Activated CD8-positive, alpha-beta memory T cell treated with anti-CD3 and anti-CD28 coated beads for 4 hours (primary cell): ENCODE data around the gene ELL.
"Not testable (repeated sequence)": the region's sequence is repeated elsewhere in the genome, so short reads cannot be mapped to it uniquely, and the experiment has no call there.

Experiments
- DNase-seq, 2 donors: peaks; one replicate each; pipeline ENCODE4 v3.0.0-alpha.2; 2020; ENCODE audit warnings: low read depth in 2 of 2

ELL gene

GRCh38 chr19:18422530-18423191, 99.2 kb downstream of the ELL start:
- no peak for DNase-seq

DNA sequence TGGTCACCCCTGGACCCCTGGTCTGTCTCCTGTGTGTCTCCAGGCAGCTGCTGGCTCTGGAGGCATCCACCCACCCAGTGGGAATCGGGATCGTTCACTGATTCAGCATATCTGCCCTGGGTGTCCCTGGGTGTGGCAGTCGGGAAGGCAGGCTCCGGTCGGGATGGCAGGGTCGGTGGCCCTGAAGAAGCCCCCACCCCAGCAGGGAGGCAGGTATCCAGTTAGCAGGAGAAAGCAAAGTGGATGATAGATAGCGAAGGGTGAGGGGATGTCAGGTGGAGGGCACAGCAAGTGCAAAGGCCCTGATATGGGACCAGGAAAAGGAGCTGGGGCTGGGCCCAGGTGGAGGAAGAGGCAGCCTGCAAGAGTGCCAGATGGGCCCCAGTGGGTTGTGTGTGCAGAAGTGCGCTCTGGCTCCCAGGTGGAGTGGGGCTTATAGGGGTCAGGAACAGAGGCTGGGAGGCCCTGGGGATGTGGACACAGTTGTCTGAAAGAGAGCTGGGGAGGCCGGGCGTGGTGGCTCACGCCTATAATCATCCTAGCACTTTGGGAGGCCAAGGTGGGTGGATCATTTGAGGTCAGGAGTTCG, 100.4 kb downstream of the ELL start:
- no peak for DNase-seq

DNA sequence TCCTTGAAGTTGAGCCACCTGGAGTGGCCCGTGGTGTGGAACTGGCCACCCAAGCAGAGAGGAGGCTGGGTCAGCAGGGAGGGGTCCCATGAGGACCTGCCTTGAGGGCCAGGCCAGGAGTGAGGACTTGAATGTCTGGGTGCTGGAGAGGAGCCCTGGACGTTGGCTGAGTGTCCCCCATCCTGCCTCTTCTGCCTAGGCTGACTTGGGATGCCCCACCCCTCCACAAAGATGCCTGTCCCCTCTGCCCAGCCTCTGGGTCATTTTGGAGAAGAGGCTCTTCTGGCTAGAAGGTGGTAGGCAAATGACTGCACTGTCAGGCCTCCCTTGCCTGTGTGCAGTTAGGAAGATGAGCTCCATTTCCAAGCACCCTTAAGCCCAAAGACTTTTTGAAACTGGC, 100.9 kb downstream of the ELL start:
- DNase-seq = no peak

DNA sequence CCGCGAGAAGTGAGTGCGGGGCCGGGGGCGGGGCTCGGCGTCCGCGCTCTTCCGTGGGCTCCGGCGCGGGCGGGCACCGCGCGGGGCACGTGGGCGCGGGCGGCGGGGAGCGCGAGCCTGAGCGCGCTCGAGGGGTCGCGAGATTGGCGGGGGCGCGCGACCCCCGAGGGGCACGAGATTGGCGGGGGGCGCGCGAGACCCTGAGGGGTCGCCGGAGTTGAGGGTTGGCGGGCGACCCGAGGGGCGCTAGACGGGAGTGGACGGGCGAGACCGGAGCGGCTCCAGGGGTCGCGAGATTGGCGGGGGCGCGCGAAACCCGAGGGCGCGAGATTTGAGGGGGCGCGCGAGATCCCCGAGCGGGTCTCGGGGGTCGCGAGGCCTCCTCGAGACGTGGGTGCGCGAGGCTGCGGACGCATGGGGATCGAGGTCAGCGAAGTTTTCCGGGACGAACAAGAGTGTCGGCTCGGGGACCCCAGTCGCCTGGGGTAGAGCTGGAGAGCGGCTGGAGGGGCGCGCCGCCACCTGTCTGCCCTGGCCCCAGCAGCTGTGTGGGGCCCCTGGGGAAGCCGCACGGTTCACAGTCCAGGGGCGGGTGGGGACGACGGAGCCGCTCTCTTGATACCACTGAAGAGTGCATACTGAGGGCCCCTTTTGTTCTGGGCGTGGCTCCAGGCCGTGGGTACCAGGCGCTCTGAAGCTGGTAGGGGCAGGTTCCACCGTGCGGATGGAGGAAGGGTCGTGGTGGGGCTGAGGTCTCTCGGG, 102.0 kb downstream of the ELL start:
- no peak for DNase-seq

DNA sequence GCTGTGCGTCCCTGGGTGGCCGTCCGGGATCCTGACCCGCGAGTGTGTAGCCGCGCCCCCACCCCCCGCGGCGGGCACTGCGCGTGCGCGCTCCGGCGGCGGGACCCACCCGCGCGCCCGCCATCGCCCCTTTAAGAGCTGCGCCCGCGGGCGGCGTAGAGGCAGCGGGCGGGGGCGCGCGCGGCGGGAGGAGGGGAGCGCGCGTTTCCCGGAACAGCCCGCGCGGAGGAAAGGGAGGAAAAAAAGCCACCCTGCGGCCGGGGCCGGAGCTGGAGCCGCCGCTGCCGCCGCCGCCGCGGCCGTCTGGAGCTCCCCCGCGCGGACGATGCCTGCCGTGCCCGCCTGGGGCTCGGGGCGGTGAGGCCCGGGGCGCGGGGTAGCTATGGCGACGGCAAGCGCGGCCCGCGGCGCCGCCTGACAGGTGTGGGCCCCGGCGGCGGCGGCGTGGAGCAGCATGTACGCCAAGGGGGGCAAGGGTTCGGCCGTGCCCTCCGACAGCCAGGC, 102.6 kb downstream of the ELL start, which contains the start of gene SSBP4:
SSBP4 (plus strand) TSS at position 204 of the 504 bp plus-strand sequence; CDS start at position 455, 251 bp downstream.
- no peak for DNase-seq

GRCh38 chr19:18418483-18419194, 103.2 kb downstream of the ELL start:
- DNase-seq = no peak

- no peak for DNase-seq
These were observed 103.8 kb downstream of the ELL start for GRCh38 chr19:18418029-18418482.

GRCh38 chr19:18417250-18418028, 104.4 kb downstream of the ELL start:
- DNase-seq = no peak

GRCh38 chr19:18416778-18417249, 105.1 kb downstream of the ELL start:
- peak; percentile 50 to 52 for DNase-seq

DNA sequence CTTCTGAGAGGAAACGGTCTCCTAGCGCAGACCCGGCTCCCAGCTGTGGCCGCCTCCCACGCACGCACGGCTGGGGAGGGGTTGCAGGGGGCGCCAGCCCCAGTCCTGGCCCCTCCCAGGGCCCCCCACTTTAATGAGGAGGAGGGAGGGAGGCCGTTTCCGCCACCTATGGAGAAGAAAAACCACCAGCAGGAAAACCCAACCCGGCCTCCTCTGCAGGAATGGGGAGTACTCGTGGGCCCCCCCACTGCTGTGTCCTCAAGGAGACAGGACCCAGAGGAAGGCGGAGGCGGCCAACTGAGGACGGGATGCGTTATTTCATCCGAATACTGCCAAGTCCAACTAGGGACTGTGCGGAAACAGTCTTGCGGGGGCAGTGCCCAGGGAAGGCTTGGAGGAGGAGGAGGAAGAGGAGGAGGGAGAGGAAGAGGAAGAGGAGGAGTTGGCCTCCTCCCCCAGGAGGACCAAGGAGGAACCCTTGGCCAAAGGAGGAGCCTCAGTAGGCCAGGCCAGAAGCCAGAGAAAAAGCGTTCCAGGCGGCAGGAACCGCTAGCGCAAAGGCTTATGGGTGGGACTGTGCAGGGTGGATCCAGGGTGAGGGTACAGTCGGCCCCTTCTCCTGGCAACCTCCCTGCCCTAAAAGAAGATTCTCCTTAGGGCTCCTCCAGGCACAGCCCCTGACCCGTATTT, 106.5 kb downstream of the ELL start:
- no peak for DNase-seq

DNA sequence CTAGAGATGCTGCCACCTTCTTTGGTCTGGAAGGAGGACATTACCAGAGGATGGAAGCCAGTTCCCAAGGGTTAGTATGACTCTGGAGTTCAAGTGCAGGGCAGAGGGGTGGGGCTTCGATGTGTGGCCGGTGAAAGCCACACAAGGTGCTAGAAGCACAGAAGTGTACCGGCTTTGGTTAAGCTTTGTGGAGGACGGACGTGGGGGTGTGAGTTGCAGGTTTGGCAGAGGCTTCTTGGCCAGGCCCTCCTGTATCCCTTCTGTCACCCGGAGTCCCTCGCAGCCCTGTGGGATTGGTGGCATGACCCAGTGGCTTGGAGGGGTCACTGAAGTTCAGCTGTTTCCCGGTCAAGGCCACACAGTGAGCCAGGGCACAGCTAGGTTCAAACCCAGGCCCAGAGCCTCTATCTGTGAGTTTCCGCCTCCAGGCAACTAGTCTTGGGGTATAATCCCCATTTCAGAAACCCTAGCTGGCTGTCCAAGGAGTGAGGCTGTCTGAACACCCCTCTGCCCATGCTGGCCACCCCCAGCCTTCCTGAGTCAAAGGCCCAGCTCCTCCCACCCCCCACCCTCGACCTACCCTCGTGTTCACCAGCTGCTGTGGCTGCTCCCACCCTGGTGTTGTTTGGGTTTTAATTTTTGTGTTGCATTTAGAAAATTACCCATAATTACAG, 107.2 kb downstream of the ELL start:
- DNase-seq = no peak

DNA sequence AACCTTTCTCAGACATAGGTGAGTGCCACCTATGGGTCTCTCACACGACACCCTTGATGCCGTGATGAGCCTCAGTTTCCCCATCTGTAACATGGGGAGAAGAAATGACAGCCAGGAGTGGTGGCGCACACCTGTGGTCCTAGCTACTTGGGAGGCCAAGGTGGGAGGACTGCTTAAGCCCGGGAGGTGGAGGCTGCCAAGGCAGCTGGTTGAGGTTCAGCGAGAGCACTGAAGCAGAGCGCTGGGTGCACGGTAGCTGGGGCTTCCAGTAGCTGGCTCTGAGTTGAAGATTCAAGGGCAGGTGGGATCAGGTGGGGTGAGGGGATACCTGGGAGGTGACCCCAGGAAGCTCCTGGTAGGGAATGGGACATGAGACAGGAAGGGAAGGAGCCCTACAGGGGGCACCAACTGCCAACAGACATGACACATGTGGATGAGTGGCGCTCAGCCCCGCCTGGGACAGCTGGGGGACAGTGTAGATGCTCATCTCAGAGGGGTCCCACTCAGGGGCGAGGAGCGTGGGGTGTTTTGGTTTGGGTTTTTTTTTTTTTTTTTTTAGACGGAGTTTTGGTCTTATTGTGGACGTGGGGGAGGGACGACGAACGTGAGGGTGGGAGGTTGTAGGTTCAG, 109.1 kb downstream of the ELL start:
- no peak for DNase-seq

DNA sequence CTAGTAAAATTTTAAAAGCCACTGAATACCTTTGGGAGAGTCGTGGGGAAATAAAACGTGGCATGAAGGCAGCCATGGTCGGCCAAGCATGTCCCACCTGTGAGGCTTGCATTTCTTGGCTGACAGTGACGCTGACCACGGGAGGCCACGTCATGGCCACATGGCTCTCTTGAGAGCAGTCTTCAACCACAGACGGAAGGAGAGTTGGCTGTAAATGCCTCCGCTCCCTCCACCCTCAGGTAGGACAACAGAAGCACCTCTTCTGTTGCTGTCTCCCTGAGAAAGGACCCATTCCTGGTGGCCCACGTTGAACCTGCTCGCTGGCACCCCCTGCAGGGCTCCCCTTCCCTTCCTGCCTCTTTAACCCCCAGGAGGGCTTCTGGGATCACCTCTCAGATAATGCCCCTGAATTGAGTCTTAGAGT, 113.8 kb downstream of the ELL start:
- DNase-seq = no peak

- no peak for DNase-seq
These were observed 115.1 kb downstream of the ELL start for GRCh38 chr19:18406749-18407148.

DNA sequence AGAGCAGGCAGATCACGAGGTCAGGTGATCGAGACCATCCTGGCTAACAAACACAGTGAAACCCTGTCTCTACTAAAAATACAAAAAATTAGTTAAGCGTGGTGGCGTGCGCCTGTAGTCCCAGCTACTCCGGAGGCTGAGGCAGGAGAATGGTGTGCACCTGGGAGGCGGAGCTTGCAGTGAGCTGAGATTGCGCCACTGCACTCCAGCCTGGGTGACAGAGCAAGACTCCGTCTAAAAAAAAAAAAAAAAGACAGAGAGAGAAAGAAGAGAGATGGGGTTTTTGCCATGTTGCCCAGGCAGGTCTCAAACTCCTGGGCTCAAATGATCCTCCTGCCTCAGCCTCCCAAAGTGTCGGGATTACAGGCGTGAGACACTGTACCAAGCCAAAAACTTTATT, 116.1 kb downstream of the ELL start:
- not testable (repeated sequence) for DNase-seq

DNA sequence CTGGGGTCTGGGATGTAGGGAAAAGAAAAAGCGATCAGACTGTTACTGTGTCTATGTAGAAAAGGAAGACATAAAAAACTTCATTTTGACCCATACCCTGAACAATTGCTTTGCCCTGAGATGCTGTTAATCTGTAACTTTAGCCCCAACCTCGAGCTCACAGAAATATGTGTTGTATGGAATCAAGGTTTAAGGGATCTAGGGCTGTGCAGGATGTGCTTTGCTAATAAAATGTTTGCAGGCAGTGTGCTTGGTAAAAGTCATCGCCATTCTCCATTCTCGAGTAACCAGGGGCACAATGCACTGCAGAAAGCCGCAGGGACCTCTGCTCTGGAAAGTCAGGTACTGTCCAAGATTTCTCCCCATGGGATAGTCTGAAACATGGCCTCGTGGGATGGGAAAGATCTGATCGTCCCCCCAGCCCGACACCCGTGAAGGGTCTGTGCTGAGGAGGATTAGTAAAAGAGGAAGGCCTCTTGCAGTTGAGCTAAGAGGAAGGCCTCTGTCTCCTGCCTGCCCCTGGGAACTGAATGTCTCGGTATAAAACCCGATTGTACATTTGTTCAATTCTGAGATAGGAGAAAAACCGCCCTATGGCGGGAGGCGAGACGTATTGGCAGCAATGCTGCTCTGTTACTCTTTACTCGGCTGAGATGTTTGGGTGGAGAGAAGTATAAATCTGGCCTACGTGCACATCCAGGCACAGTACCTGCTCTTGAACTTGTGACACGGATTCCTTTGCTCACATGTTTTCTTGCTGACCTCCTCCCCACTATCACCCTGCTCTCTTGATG, 119.2 kb downstream of the ELL start:
- DNase-seq = not testable (repeated sequence)

DNA sequence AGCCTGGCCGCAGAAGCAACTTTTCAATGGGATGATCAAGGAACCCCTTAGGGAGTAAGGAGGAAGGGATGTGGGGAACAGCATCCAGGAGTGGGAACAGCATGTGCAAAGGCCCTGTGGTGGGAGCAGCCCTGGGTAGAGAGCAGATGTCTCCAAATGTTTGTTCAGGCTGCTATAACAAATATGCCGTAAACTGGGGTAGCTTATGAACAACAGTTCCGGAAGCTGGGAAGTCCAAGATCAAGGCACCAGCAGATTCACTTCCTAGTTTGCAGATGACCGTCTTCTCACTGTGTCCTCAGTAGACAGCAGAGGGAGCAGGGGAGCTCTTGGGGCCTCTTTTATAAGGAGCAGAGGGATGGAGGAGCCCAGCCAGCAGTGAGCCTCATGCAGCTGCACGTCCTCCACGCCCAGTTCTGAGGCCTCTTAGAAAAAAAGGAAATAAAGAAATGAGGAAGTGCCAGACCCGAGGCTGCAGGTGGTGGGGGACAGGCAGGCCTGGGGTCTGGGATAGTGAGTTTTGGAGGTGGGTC, 120.2 kb downstream of the ELL start:
- DNase-seq = no peak

GRCh38 chr19:18399008-18399407, 122.9 kb downstream of the ELL start:
- DNase-seq = no peak
